Thyroid gland (tissue), 4 donors: ENCODE data around the gene TMCO4.

ENCODE experiments used
- POLR2A ChIP-seq, 2 donors: fragments of 450-650 bp; IDR thresholded peaks; one replicate each; pipeline ENCODE4 v1.6.1; 2017; ENCODE audit warnings: antibody characterized with exemption in 2 of 2, mild to moderate bottlenecking in 2 of 2, moderate library complexity in 1 of 2
- TF ChIP-seq, protein P1 (sequence below), 6 experiments: fragments of 200-600 bp in 3 of 6; fragments of 450-650 bp in 3 of 6; sonication (generic) in 3 of 6; IDR thresholded peaks; one replicate each; pipeline ENCODE4 v1.5.1; 2016 to 2019; ENCODE audit warnings: antibody characterized with exemption in 6 of 6, mild to moderate bottlenecking in 2 of 6, inconsistent platforms in 1 of 6, moderate library complexity in 1 of 6

DNA sequence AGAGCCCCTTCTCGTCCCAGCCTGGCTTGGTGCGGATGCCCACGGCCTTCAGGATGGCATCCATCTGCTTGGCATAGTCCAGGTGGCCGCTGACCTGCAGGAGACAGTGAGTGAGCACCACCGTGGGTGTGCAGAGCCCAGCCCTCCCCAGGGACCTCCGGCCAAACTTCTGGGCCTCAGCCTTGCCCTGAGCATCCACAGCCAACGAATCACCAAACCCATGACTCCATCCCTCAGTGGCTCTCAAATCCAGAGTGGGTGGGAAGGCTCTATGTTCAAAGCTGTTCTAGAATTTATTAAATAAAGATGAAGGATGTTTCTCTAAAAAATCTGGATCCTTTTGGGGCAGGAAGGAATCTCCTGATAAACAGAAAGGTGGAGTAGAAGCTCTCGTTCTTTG is 116.4 kb downstream of the TMCO4 start:
- TF ChIP-seq, protein P1, sequence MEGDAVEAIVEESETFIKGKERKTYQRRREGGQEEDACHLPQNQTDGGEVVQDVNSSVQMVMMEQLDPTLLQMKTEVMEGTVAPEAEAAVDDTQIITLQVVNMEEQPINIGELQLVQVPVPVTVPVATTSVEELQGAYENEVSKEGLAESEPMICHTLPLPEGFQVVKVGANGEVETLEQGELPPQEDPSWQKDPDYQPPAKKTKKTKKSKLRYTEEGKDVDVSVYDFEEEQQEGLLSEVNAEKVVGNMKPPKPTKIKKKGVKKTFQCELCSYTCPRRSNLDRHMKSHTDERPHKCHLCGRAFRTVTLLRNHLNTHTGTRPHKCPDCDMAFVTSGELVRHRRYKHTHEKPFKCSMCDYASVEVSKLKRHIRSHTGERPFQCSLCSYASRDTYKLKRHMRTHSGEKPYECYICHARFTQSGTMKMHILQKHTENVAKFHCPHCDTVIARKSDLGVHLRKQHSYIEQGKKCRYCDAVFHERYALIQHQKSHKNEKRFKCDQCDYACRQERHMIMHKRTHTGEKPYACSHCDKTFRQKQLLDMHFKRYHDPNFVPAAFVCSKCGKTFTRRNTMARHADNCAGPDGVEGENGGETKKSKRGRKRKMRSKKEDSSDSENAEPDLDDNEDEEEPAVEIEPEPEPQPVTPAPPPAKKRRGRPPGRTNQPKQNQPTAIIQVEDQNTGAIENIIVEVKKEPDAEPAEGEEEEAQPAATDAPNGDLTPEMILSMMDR (IDR thresholded peaks at IDR 0.05) = no peak
- TF ChIP-seq POLR2A (IDR thresholded peaks at IDR 0.05) = no peak
